Activated CD8-positive, alpha-beta T cell treated with anti-CD3 and anti-CD28 coated beads, Interleukin-2, amount 10 ng/mL, durations not matched to agents 7 days and 5 days (primary cell): ENCODE data around the gene FAM13A. TPM values are rescaled to one million over a fixed set of nuclear protein-coding genes. Genes with fewer than 3 reads are reported as not detected.

Experiments used
- ATAC-seq: fragments of 150-1000 bp; cut with Tn5 transposase; one replicate; pipeline ENCODE4 v1.10.0; 2021; ENCODE audit warnings: moderate library complexity
- CTCF ChIA-PET: fragments of 350-600 bp; sonication (Branson Sonifier 250); formaldehyde crosslinking; loops from one replicate; lab custom pipeline; 2021; ENCODE audit warnings: antibody characterized with exemption; lab: Charles Lee
- POLR2A ChIA-PET: fragments of 350-600 bp; sonication (Branson Sonifier 250); formaldehyde crosslinking; loops from one replicate; lab custom pipeline; 2021; ENCODE audit warnings: antibody characterized with exemption; lab: Charles Lee
- DNase-seq: peaks from one replicate; pipeline ENCODE4 v3.0.0-alpha.2; 2020
- H3K27ac Mint-ChIP-seq: one replicate; pipeline ENCODE4 v1.8.0; 2021; ENCODE audit warnings: mild to moderate bottlenecking, mixed read lengths
- H3K27me3 Mint-ChIP-seq: one replicate; pipeline ENCODE4 v1.8.0; 2021; ENCODE audit warnings: low read depth, mixed read lengths
- H3K36me3 Mint-ChIP-seq: one replicate; pipeline ENCODE4 v1.8.0; 2021; ENCODE audit warnings: low read depth, mixed read lengths
- H3K4me1 Mint-ChIP-seq: one replicate; pipeline ENCODE4 v1.8.0; 2021; ENCODE audit warnings: low read depth, mixed read lengths
- H3K4me3 Mint-ChIP-seq: one replicate; pipeline ENCODE4 v1.8.0; 2021; ENCODE audit warnings: mild to moderate bottlenecking, mixed read lengths
- H3K9me3 Mint-ChIP-seq: one replicate; pipeline ENCODE4 v1.8.0; 2022; ENCODE audit warnings: mixed read lengths; ENCODE audit not compliant: insufficient read depth
- total RNA-seq, 2 experiments: library from RNA; stranded (reverse); gene quantifications; one replicate each; pipeline ENCODE4 v1.2.3, GENCODE V29; 2021

FAM13A gene
- total RNA-seq, 2 experiments from 2014 or later, result 4.5 to 4.7 TPM

DNA sequence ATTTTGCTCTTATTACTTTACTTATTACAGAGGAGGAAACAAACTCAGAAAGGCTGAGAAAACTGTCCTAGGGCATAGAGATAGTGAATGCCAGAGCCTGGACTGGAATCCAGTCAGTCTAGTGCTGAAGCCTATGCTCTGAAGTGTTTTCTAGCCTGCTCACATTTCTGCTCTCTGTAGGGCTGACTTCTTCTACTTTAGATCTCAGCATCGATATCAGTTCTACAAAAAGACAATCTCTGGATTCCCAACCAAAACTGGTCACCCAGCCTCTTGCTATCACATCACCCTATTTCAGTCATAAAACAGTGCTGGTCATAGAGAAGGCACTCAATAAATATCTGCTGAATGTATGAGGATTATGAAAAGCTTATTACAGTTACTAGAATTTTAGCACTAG, 87.2 kb downstream of the FAM13A start:
- ATAC-seq (no peak), DNase-seq (no peak)
- H3K9me3 Mint-ChIP-seq, result no peaks in the 10 kb centered on the region
- no peak overlapping the region for H3K27ac Mint-ChIP-seq
- H3K36me3 Mint-ChIP-seq, result no peaks in the 10 kb centered on the region
- ChIA-PET POLR2A (no interaction called here), CTCF (no interaction called here)
- H3K4me1 Mint-ChIP-seq, result no peaks in the 10 kb centered on the region
- H3K27me3 Mint-ChIP-seq, result peaks cover 6% of the 10 kb centered on the region
- H3K4me3 Mint-ChIP-seq, result no peak overlapping the region

DNA sequence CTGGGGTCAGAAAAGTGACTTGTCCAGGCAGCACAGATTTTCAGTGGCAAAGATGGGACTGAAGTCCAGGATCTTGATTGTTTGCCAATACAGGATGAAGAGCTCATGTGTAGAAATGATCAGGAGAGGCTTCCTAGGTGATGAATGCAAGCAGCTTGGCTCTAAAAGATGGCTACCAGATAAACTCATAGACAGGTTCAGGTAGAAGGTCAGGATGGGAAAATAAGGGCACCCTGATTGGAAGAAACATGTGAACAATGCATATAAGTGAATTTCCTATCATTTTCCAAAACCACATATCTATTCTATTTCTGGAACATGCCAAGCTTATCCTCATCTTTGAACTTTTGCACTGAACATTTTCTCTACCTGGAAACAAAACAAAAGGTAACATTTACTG, 87.7 kb downstream of the FAM13A start:
- ChIA-PET POLR2A (no interaction called here), CTCF (no interaction called here)
- Mint-ChIP-seq H3K27ac (no peak overlapping the region), H3K36me3 (no peaks in the 10 kb centered on the region), H3K27me3 (peaks cover 4% of the 10 kb centered on the region), H3K4me1 (no peaks in the 10 kb centered on the region), H3K9me3 (no peaks in the 10 kb centered on the region), H3K4me3 (no peak overlapping the region)
- ATAC-seq (no peak), DNase-seq (no peak)

GRCh38 chr4:88967883-88968331, 89.1 kb downstream of the FAM13A start:
- DNase-seq (no peak), ATAC-seq (no peak)
- H3K36me3 Mint-ChIP-seq, result no peaks in the 10 kb centered on the region
- H3K27me3 Mint-ChIP-seq, result peaks cover 4% of the 10 kb centered on the region
- H3K27ac Mint-ChIP-seq, result no peak overlapping the region
- ChIA-PET POLR2A (no interaction called here), CTCF (no interaction called here)
- H3K9me3 Mint-ChIP-seq, result no peaks in the 10 kb centered on the region
- H3K4me1 Mint-ChIP-seq, result no peaks in the 10 kb centered on the region
- H3K4me3 Mint-ChIP-seq, result no peak overlapping the region

DNA sequence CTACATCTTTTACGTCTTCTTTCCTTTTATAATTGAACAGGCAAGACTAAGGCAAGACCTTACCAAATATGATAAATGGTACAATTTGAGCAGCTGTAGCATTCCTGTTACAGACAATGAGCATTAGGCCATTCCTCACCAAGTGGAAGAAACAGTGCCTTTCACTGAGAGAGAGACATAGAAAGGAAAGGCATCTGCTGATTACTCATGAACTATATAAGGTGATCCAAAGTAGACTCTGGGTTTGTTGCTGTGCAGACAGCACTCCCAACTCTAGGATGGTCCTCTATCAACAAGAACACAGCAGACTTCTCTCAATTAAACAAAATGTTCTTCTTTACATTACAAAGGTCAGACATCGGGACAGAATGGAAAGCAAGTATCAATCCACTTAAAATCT, 91.9 kb downstream of the FAM13A start:
- DNase-seq, result no peak
- ATAC-seq, result no peak
- Mint-ChIP-seq H3K9me3 (no peaks in the 10 kb centered on the region), H3K4me3 (no peak overlapping the region), H3K4me1 (peaks cover 4% of the 10 kb centered on the region), H3K27me3 (peaks cover 7% of the 10 kb centered on the region), H3K27ac (no peak overlapping the region), H3K36me3 (no peaks in the 10 kb centered on the region)
- ChIA-PET CTCF (no interaction called here), POLR2A (no interaction called here)

DNA sequence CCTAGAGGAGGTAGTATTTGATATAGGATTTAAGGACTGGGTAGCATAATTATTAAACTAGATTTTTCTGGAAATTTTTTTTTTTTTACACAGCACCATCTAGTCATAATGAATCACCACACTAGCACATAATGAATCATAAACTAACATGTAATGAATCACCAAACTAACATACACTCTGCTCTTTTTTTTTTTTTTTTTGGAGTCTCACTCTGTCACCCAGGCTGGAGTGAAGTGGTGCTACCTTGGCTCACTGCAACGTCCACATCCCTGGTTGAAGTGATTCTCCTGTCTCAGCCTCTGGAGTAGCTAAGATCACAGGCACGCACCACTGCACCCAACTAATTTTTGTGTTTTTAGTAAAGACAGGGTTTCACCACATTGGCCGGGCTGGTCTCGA, 92.5 kb downstream of the FAM13A start:
- CTCF ChIA-PET, result no interaction called here
- H3K4me1 Mint-ChIP-seq, result peaks cover 4% of the 10 kb centered on the region
- ATAC-seq (no peak), DNase-seq (no peak)
- no peak overlapping the region for H3K27ac Mint-ChIP-seq
- no peak overlapping the region for H3K4me3 Mint-ChIP-seq
- H3K9me3 Mint-ChIP-seq, result no peaks in the 10 kb centered on the region
- H3K36me3 Mint-ChIP-seq, result no peaks in the 10 kb centered on the region
- POLR2A ChIA-PET, result no interaction called here
- peaks cover 7% of the 10 kb centered on the region for H3K27me3 Mint-ChIP-seq

GRCh38 chr4:88963817-88964216, 93.2 kb downstream of the FAM13A start:
- Mint-ChIP-seq H3K4me3 (no peak overlapping the region), H3K27ac (no peak overlapping the region), H3K9me3 (no peaks in the 10 kb centered on the region), H3K27me3 (peaks cover 7% of the 10 kb centered on the region), H3K4me1 (peaks cover 4% of the 10 kb centered on the region), H3K36me3 (no peaks in the 10 kb centered on the region)
- ATAC-seq, result no peak
- CTCF ChIA-PET, result no interaction called here
- POLR2A ChIA-PET, result no interaction called here
- DNase-seq, result no peak

DNA sequence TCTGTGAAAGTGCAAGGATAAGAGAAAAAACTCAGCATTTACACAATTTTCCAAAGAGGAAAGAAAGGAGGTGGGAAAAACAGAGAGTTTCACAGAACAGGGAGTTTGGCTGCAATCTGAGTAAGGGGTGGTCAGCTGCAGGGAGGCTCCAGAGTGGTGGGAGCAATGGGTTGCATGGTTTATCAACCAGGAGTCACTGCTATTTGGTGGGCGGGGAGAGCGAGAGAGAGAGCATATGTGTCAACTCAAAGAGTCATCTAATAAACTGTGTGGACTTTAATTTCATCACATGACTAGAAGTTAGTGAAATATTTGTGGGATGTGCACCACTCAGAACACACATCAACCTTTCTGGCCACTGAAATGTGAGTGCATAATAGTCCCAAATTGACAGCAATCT, 94.6 kb downstream of the FAM13A start:
- ATAC-seq (no peak), DNase-seq (no peak)
- Mint-ChIP-seq H3K9me3 (no peaks in the 10 kb centered on the region), H3K4me1 (peaks cover 4% of the 10 kb centered on the region), H3K4me3 (no peak overlapping the region), H3K36me3 (no peaks in the 10 kb centered on the region), H3K27ac (no peak overlapping the region), H3K27me3 (peaks cover 6% of the 10 kb centered on the region)
- ChIA-PET CTCF (no interaction called here), POLR2A (no interaction called here)

DNA sequence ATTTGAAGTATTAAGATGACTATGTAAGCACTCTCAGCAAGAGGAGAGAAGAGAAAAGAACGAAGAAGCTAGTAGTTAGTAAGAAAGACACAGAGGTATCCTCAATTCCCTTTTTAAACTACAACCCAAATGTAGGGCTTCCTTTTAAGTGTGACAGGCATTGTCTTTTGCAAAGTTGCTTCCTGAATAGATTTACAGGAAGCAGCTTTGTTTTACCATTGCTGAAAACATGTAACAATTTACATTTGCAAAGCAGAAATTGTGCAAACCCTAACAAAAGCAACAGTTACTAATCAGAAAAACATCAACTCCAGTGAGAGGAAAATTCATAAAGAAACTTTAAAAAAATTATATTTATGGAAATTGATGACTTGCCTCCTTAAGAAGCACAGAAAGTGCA, 96.4 kb downstream of the FAM13A start:
- Mint-ChIP-seq H3K27me3 (peaks cover 5% of the 10 kb centered on the region), H3K9me3 (no peaks in the 10 kb centered on the region), H3K27ac (no peak overlapping the region), H3K4me3 (no peak overlapping the region), H3K36me3 (no peaks in the 10 kb centered on the region), H3K4me1 (peaks cover 4% of the 10 kb centered on the region)
- ATAC-seq (no peak), DNase-seq (no peak)
- CTCF ChIA-PET, result no interaction called here
- POLR2A ChIA-PET, result no interaction called here

- H3K36me3 Mint-ChIP-seq, result no peaks in the 10 kb centered on the region
- ChIA-PET CTCF (no interaction called here), POLR2A (no interaction called here)
- H3K9me3 Mint-ChIP-seq, result no peaks in the 10 kb centered on the region
- no peak overlapping the region for H3K4me3 Mint-ChIP-seq
- no peak overlapping the region for H3K27ac Mint-ChIP-seq
- DNase-seq (no peak), ATAC-seq (no peak)
- peaks cover 8% of the 10 kb centered on the region for H3K4me1 Mint-ChIP-seq
- peaks cover 4% of the 10 kb centered on the region for H3K27me3 Mint-ChIP-seq
Measured at GRCh38 chr4:88958080-88958479, 98.9 kb downstream of the FAM13A start.

GRCh38 chr4:88957570-88957969, 99.4 kb downstream of the FAM13A start:
- H3K4me3 Mint-ChIP-seq, result no peak overlapping the region
- peaks cover 10% of the 10 kb centered on the region for H3K4me1 Mint-ChIP-seq
- ChIA-PET POLR2A (no interaction called here), CTCF (no interaction called here)
- no peaks in the 10 kb centered on the region for H3K9me3 Mint-ChIP-seq
- H3K27ac Mint-ChIP-seq, result no peak overlapping the region
- peaks cover 4% of the 10 kb centered on the region for H3K27me3 Mint-ChIP-seq
- ATAC-seq (no peak), DNase-seq (no peak)
- no peaks in the 10 kb centered on the region for H3K36me3 Mint-ChIP-seq

DNA sequence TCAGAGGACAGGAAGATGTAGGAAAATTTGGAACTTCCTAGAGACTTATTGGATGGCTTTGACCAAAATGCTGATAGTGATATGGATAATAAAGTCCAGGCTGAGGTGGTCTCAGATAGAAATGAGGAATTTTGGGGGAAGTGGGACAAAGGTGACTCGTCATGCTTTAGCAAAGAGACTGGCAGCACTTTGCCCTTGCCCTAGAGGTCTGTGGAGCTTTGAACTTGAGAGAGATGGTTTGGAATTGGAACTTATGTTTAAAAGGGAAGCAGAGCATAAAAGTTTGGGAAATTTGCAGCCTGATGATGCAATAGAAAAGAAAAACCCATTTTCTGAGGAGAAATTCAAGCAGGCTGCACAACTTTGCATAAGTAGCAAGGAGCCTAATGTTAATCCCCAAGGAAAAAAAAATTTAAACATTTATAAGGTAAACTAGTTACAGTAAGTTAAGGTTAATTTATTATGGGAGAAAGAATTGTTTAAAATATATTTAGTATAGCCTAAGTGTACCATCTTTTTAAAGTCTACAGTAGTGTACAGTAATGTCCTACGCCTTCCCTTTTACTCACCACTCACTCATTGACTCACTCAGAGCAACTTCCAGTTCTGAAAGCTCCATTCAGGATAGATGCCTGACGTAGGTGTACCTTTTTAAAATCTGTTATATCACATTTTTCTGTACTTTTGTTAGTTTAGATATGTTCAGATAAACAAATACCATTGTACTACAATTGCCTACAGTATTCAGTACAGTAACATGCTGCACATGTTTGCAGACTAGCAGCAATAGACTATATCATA, 101.2 kb downstream of the FAM13A start:
- Mint-ChIP-seq H3K9me3 (peaks cover 3% of the 10 kb centered on the region), H3K36me3 (no peaks in the 10 kb centered on the region), H3K4me3 (no peak overlapping the region), H3K27ac (no peak overlapping the region), H3K4me1 (peaks cover 12% of the 10 kb centered on the region), H3K27me3 (peaks cover 4% of the 10 kb centered on the region)
- ChIA-PET POLR2A (no interaction called here), CTCF (no interaction called here)
- DNase-seq (no peak), ATAC-seq (no peak)

GRCh38 chr4:88953400-88953799, 103.6 kb downstream of the FAM13A start:
- Mint-ChIP-seq H3K36me3 (peaks cover 3% of the 10 kb centered on the region), H3K9me3 (peaks cover 9% of the 10 kb centered on the region), H3K4me3 (no peak overlapping the region), H3K4me1 (peaks cover 17% of the 10 kb centered on the region), H3K27me3 (no peaks in the 10 kb centered on the region), H3K27ac (no peak overlapping the region)
- POLR2A ChIA-PET, result no interaction called here
- CTCF ChIA-PET, result no interaction called here
- DNase-seq, result no peak
- no peak for ATAC-seq

GRCh38 chr4:88952081-88952480, 104.9 kb downstream of the FAM13A start:
- Mint-ChIP-seq H3K9me3 (peaks cover 9% of the 10 kb centered on the region), H3K4me1 (peaks cover 17% of the 10 kb centered on the region), H3K27me3 (no peaks in the 10 kb centered on the region), H3K36me3 (peaks cover 5% of the 10 kb centered on the region), H3K4me3 (no peak overlapping the region), H3K27ac (no peak overlapping the region)
- no peak for ATAC-seq
- POLR2A ChIA-PET, result no interaction called here
- DNase-seq, result no peak
- CTCF ChIA-PET, result no interaction called here
